Endothelial cell of umbilical vein (primary cell): ENCODE data around the gene MYH8. TPM values are rescaled to one million over a fixed set of nuclear protein-coding genes. Genes with fewer than 3 reads are reported as not detected.

Experiments
- BruUV-seq: library from RNA; stranded (reverse); fragments of 400-500 nt; replicated peaks from 2 replicates; lab custom pipeline; 2021; lab: Mats Ljungman, UMichigan
- CTCF ChIA-PET: fragments of 300-600, 350-600 bp; sonication (Branson Sonifier 250); formaldehyde crosslinking; loops from one replicate; lab custom pipeline; 2021; ENCODE audit warnings: antibody characterized with exemption, inconsistent platforms; lab: Charles Lee
- POLR2A ChIA-PET: fragments of 300-600, 350-600 bp; sonication (Branson Sonifier 250); formaldehyde crosslinking; loops from one replicate; lab custom pipeline; 2021; ENCODE audit warnings: antibody characterized with exemption, inconsistent platforms; lab: Charles Lee
- DNase-seq: peaks from one replicate; pipeline ENCODE4 v3.0.0-alpha.2; 2011; ENCODE audit warnings: low read depth, low spot score
- FAIRE-seq: peaks from 2 replicates; lab custom pipeline; 2011; peaks lifted over from hg19 to GRCh38; lab: Jason Lieb, UNC
- H2AFZ ChIP-seq: 2 replicates; pipeline ENCODE4 v1.6.0; 2012; ENCODE audit warnings: low read depth, low read length, control low read depth, inconsistent platforms
- H3K27ac ChIP-seq: 2 replicates; pipeline ENCODE4 v1.5.1; 2011; ENCODE audit warnings: low read depth, mild to moderate bottlenecking, control low read depth, low read length, moderate library complexity; ENCODE audit not compliant: insufficient read depth
- H3K27me3 ChIP-seq, 2 experiments: 2 replicates each; pipeline versions ENCODE4 v1.6.0 to v1.6.1; 2011; ENCODE audit warnings: low read length in 2 of 2, mixed read lengths in 1 of 2; ENCODE audit not compliant: control insufficient read depth in 2 of 2, insufficient read depth in 2 of 2
- H3K36me3 ChIP-seq, 2 experiments: 2 replicates in 1 of 2; 3 replicates in 1 of 2; pipeline ENCODE4 v1.5.1; 2011; ENCODE audit warnings: low read length in 2 of 2, mild to moderate bottlenecking in 1 of 2, moderate library complexity in 1 of 2; ENCODE audit not compliant: control insufficient read depth in 2 of 2, insufficient read depth in 2 of 2; ENCODE audit errors: extremely low read depth in 1 of 2
- H3K4me1 ChIP-seq: 3 replicates; pipeline ENCODE4 v1.5.1; 2011; ENCODE audit warnings: mild to moderate bottlenecking, low read length; ENCODE audit not compliant: control insufficient read depth, insufficient read depth; ENCODE audit errors: extremely low read depth
- H3K4me2 ChIP-seq: 2 replicates; pipeline ENCODE4 v1.6.1; 2011; ENCODE audit warnings: low read length, control low read depth, mixed read lengths; ENCODE audit not compliant: insufficient read depth
- H3K4me3 ChIP-seq, 3 experiments: fragments of 200-600 bp in 1 of 3; sonication (generic), shearing (Covaris generic) in 1 of 3; replicated peaks in 1 of 3; 2 replicates each; pipeline ENCODE4 v1.5.1; 2011 to 2016; ENCODE audit warnings: control low read depth in 3 of 3, low read length in 3 of 3, mild to moderate bottlenecking in 2 of 3, inconsistent platforms in 1 of 3, low read depth in 1 of 3, moderate library complexity in 1 of 3; ENCODE audit not compliant: insufficient read depth in 1 of 3
- H3K79me2 ChIP-seq: 2 replicates; pipeline ENCODE4 v1.6.0; 2012; ENCODE audit warnings: low read length, inconsistent platforms; ENCODE audit not compliant: control insufficient read depth, insufficient read depth
- H3K9ac ChIP-seq: replicated peaks from 2 replicates; pipeline ENCODE3; 2011; ENCODE audit warnings: low read length, control low read depth; ENCODE audit not compliant: insufficient read depth; ENCODE audit errors: extremely low read depth
- H3K9me1 ChIP-seq: replicated peaks from 3 replicates; pipeline ENCODE4 v1.6.0; 2011; ENCODE audit warnings: mild to moderate bottlenecking, low read length; ENCODE audit not compliant: control insufficient read depth, insufficient read depth; ENCODE audit errors: extremely low read depth
- H3K9me3 ChIP-seq: replicated peaks from 2 replicates; pipeline ENCODE4 v1.5.1; 2012; ENCODE audit warnings: low read length, inconsistent platforms; ENCODE audit not compliant: control insufficient read depth, insufficient read depth
- H4K20me1 ChIP-seq: replicated peaks from 2 replicates; pipeline ENCODE3; 2011; ENCODE audit warnings: mild to moderate bottlenecking, low read length; ENCODE audit not compliant: control insufficient read depth, insufficient read depth; ENCODE audit errors: extremely low read depth
- CTCF ChIP-seq, 2 donors: IDR thresholded peaks; 1 replicate in 1 of 2; 2 replicates in 1 of 2; pipeline ENCODE4 v1.5.1; 2011; ENCODE audit warnings: low read length in 2 of 2, mild to moderate bottlenecking in 2 of 2, moderate library complexity in 2 of 2, control low read depth in 1 of 2, inconsistent platforms in 1 of 2, low read depth in 1 of 2; ENCODE audit not compliant: insufficient read depth in 1 of 2; ENCODE audit errors: extremely low read depth in 1 of 2
- EZH2 ChIP-seq: IDR thresholded peaks from 2 replicates; pipeline ENCODE4 v1.6.1; 2012; ENCODE audit warnings: borderline replicate concordance, low read depth, mild to moderate bottlenecking, moderate library complexity, low read length, inconsistent platforms; ENCODE audit not compliant: severe bottlenecking
- FOS ChIP-seq: IDR thresholded peaks from 2 replicates; pipeline ENCODE4 v1.6.1; 2011; ENCODE audit warnings: mild to moderate bottlenecking, low read length, moderate library complexity, borderline replicate concordance; ENCODE audit not compliant: insufficient read depth
- GATA2 ChIP-seq: IDR thresholded peaks from 2 replicates; pipeline ENCODE4 v1.7.0; 2011; ENCODE audit warnings: low read depth, mild to moderate bottlenecking, moderate library complexity, mixed read lengths, low read length; ENCODE audit not compliant: insufficient read length, insufficient read depth
- JUN ChIP-seq: IDR thresholded peaks from 2 replicates; pipeline ENCODE4 v1.6.1; 2011; ENCODE audit warnings: borderline replicate concordance, low read depth; ENCODE audit not compliant: insufficient read length, insufficient read depth
- MAX ChIP-seq: IDR thresholded peaks from 2 replicates; pipeline ENCODE4 v1.6.1; 2011; ENCODE audit not compliant: insufficient read depth, insufficient read length
- MYC ChIP-seq: IDR thresholded peaks from one replicate; pipeline ENCODE4 v1.6.1; 2011; ENCODE audit warnings: mild to moderate bottlenecking, low read depth, low read length
- POLR2A ChIP-seq: IDR thresholded peaks from 2 replicates; pipeline ENCODE4 v1.6.1; 2012; ENCODE audit warnings: low read depth, mild to moderate bottlenecking, control low read depth, low read length
- POLR2AphosphoS5 ChIP-seq: IDR thresholded peaks from 2 replicates; pipeline ENCODE4 v1.6.1; 2012; ENCODE audit warnings: low read depth, mild to moderate bottlenecking, control low read depth, low read length, moderate library complexity; ENCODE audit not compliant: insufficient read depth
- dilution Hi-C: fragments of 300-500 bp; cut with MboI; formaldehyde crosslinking; loops from one replicate; pipeline ENCODE4 v1.15.0; 2019; ENCODE audit warnings: low sequenced_read_pairs; ENCODE audit not compliant: extremely low pct_ligation_motif_present
- intact Hi-C: fragments of 100-400 bp; cut with micrococcal nuclease; formaldehyde crosslinking; loops from one replicate; pipeline ENCODE4 v1.10.0; 2022
- polyA plus RNA-seq, 4 experiments: library from polyadenylated mRNA; depleted of rRNA in 3 of 4; stranded (reverse) in 3 of 4; unstranded in 1 of 4; fragments of >200 nt; gene quantifications; 2 replicates each; pipeline versions ENCODE4 v1.2.1 to v1.2.3, GENCODE V29; 2011 to 2012; ENCODE audit warnings: missing spikeins in 1 of 4
- total RNA-seq: library from RNA; stranded (reverse); gene quantifications from 2 replicates; pipeline ENCODE4 v1.2.3, GENCODE V29; 2021

Gene MYH8
- total and polyA plus RNA-seq, 2 donors (not counting 3 experiments of a cell fraction or from before 2014, with no cell fraction given): not detected

- intact Hi-C loops: no loop called here
- Histone ChIP-seq H3K36me3 (no peaks in the 10 kb centered on the region), H3K9me1 (no peaks in the 10 kb centered on the region), H3K27ac (no peak within 1 kb of the TSS), H3K9me3 (no peaks in the 10 kb centered on the region), H3K4me3 (no peak within 1 kb of the TSS), H3K27me3 (no peaks in the 10 kb centered on the region), H3K9ac (no peak within 1 kb of the TSS), H3K79me2 (no peaks in the 10 kb centered on the region), H4K20me1 (no peaks in the 10 kb centered on the region), H3K4me2 (no peak within 1 kb of the TSS), H3K4me1 (no peaks in the 10 kb centered on the region), H2AFZ (no peak within 1 kb of the TSS)
- no peak for FAIRE-seq
- POLR2A ChIA-PET: no interaction called here
- TF ChIP-seq MYC: no peak
- TF ChIP-seq EZH2: no peak
- TF ChIP-seq CTCF (IDR thresholded peaks at IDR 0.05; ENCODE audit: extremely low read depth in 1 of 2, insufficient read depth in 1 of 2, low read depth in 1 of 2, low read length in 2 of 2): no peak
- no peak for TF ChIP-seq GATA2
- no peak for TF ChIP-seq MAX
- TF ChIP-seq JUN: no peak
- TF ChIP-seq POLR2AphosphoS5: no peak
- TF ChIP-seq POLR2A: no peak
- no peak for TF ChIP-seq FOS
- DNase-seq: no peak
- dilution Hi-C loops: no loop called here
- BruUV-seq: no TSS peak
- CTCF ChIA-PET: no interaction called here
Observed at GRCh38 chr17:10469459-10469858, 47.7 kb upstream of the MYH8 start, which contains the start of gene MYH4. MYH4 (minus strand) TSS chr17:10469559; CDS start chr17:10466745, 2,814 bp downstream.
